KOPT-K1 (cell line): Measurements from ENCODE around the gene MUC21.
"Not testable (repeated sequence)": the region's sequence is repeated elsewhere in the genome, so short reads cannot be mapped to it uniquely, and the experiment has no call there.

Experiments used
- H3K27ac ChIP-seq: fragments of 200-600 bp; sonication (generic); 2 replicates; pipeline ENCODE4 v1.5.1; 2016; ENCODE audit warnings: antibody characterized with exemption, mild to moderate bottlenecking, low read depth, low read length; ENCODE audit not compliant: poor library complexity, severe bottlenecking
- H3K36me3 ChIP-seq: fragments of 200-600 bp; sonication (generic); 2 replicates; pipeline ENCODE4 v1.5.1; 2017; ENCODE audit warnings: antibody characterized with exemption, mild to moderate bottlenecking, low read length, moderate library complexity; ENCODE audit not compliant: insufficient read depth
- H3K9me3 ChIP-seq: fragments of 200-600 bp; sonication (generic); 2 replicates; pipeline ENCODE4 v1.5.1; 2017; ENCODE audit warnings: antibody characterized with exemption, low read length, mild to moderate bottlenecking; ENCODE audit not compliant: insufficient read depth, poor library complexity, severe bottlenecking

Gene MUC21

GRCh38 chr6:30960907-30961673 is 22.4 kb upstream of the MUC21 start:
- no peaks in the 10 kb centered on the region for H3K9me3 ChIP-seq
- no peak overlapping the region for H3K27ac ChIP-seq
- no peaks in the 10 kb centered on the region for H3K36me3 ChIP-seq

DNA sequence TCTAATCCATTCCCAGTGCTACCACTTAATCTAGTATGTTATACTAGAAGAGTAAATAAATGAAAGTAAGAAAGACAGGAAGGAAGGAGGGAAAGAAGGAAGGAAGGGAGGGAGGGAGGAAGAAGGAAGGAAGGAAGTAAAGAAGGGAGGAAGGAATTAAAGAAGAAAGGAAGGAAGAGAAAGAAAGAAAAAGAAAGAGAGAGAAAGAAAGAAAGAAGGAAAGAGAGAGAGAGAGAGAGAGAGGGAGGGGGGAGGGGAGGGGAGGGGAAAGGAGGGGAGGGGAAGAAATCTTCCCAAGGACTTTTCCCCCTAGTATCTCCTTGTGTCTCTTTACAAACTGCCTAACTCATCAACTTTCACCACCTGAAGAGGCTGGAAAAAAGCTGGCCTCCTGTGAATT is 20.8 kb upstream of the MUC21 start:
- Histone ChIP-seq H3K9me3 (no peaks in the 10 kb centered on the region), H3K27ac (no peak overlapping the region), H3K36me3 (no peaks in the 10 kb centered on the region)

- H3K36me3 ChIP-seq: no peaks in the 10 kb centered on the region
- no peak overlapping the region for H3K27ac ChIP-seq
- no peaks in the 10 kb centered on the region for H3K9me3 ChIP-seq
Measured at GRCh38 chr6:30963641-30964040, 19.9 kb upstream of the MUC21 start.

- Histone ChIP-seq H3K36me3 (no peaks in the 10 kb centered on the region), H3K27ac (no peak overlapping the region), H3K9me3 (no peaks in the 10 kb centered on the region)
Measured at GRCh38 chr6:30964075-30964474, 19.4 kb upstream of the MUC21 start.

GRCh38 chr6:30965140-30965601 is 18.3 kb upstream of the MUC21 start:
- H3K36me3 ChIP-seq: no peaks in the 10 kb centered on the region
- no peaks in the 10 kb centered on the region for H3K9me3 ChIP-seq

GRCh38 chr6:30966154-30966553 is 17.4 kb upstream of the MUC21 start:
- H3K9me3 ChIP-seq: no peaks in the 10 kb centered on the region
- no peak overlapping the region for H3K27ac ChIP-seq
- H3K36me3 ChIP-seq: no peaks in the 10 kb centered on the region

More at GRCh38 chr6:30965140-30965601, 18.3 kb upstream of the MUC21 start:
- no peak overlapping the region for H3K27ac ChIP-seq

- H3K36me3 ChIP-seq, H3K27ac ChIP-seq, H3K9me3 ChIP-seq: not testable (repeated sequence)
Measured at GRCh38 chr6:30969171-30969570, 14.3 kb upstream of the MUC21 start.

DNA sequence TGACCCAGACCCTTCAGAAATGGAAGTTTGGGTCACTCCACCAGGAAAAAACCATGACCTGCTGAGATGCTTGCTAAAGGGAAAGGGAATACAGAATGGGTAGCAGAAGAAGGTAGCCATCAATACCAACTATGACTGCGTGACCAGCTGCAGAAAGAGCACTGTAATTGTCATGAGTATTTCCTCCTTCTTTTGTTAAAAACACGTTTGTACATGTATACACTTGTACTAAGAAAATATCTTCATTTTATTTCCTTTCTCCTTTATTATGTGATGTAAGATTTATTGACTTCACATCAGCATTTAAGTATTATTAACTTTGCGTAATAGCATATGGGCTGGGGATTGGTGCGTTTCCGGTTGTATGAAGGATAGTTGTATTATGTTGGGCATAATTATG is 12.6 kb upstream of the MUC21 start:
- Histone ChIP-seq H3K9me3 (no peaks in the 10 kb centered on the region), H3K27ac (no peak overlapping the region), H3K36me3 (no peaks in the 10 kb centered on the region)

DNA sequence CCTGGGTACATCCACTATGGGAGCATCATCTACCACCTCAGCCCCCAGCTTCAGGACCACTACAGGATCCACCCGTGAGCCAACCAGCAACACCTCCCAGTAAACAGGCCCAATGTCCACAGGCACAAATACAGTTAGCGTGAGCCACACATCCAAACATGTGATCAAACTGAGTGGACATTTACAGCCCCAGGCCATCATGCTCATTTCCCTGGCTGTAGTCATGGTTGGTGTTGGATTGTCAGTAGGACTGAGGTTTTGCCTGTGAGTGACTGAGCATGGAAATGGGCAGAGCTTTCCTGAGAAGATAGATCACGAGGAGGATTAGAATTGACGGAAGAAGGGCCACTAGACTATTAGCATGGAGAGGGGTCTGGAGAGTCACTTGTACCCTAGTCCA is 10.7 kb upstream of the MUC21 start:
- Histone ChIP-seq H3K36me3 (no peaks in the 10 kb centered on the region), H3K27ac (no peak overlapping the region), H3K9me3 (no peaks in the 10 kb centered on the region)

DNA sequence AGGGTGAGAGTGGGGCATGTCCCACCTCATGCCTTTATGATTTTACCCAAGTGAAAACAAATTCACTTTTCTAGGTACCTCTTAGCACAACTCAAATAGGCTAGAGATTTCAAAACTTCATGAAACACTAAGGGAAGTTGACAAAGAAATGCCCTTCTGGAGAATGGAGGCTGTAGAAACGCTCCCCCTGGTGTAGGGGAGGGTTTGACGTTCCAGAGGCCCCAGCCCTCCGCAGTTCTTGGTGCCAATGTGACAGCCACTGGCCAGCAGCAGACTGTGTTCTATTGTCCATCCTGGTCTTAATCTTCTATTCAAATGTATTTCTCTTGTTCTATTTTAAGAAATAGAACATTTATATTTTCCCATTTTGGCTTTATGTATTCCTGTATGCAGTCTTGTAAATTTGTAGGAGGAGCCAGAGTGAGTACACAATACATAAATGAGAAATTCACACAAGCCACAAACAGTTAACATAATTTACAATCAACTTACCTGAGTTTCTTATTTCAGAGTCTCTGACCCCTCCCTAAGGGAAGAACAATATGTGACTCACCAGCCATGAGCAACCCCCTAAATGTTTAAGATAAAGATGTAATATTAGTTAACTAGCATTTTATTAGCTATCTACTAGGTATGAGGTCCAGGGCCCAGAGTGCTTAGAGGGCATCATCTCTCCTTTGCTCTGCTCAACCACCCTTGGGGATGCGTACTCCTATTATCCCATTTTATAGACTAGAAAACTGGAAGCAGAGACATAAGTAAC is 8.8 kb upstream of the MUC21 start:
- H3K36me3 ChIP-seq: no peaks in the 10 kb centered on the region
- H3K9me3 ChIP-seq: no peaks in the 10 kb centered on the region
- no peak overlapping the region for H3K27ac ChIP-seq

DNA sequence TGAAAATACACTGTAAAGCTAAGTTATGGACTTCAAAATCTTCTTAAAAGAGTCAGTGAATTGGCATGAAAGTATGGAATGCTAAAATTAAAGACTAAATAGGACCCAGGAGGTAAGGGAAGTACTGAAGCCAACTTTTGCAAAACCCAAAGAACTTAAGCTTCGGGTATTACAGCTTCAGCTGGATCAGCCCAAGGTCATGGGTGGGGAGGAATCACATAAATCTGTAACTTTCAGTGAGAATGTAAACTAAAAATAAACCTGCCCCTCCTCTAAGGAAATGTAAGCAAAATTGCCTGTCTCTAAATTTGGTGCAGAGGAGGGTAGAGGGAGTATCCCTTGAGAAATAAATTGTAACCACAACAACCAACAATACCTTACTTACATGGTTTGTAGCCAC is 4.4 kb upstream of the MUC21 start:
- Histone ChIP-seq H3K27ac (no peak overlapping the region), H3K9me3 (no peaks in the 10 kb centered on the region), H3K36me3 (no peaks in the 10 kb centered on the region)

DNA sequence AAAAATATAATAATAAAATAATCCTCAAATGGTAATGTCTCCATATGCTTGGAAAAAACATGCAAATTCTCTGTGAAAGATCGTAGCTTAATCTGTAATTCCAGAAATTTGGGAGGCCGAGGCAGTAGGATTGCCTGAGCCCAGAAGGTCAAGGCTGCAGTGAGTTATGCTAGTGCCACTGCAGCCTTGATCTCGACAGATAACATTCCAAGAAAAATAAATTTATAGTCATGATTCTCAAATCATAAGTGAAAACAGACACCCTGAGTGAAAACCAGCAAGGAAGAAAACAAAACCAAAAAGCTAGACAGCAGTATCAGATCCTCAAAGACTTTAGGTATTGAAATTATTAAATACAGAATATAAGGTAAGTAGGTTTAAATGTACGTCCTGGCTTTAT is 3.8 kb upstream of the MUC21 start:
- H3K9me3 ChIP-seq: no peaks in the 10 kb centered on the region
- no peak overlapping the region for H3K27ac ChIP-seq
- H3K36me3 ChIP-seq: no peaks in the 10 kb centered on the region

- H3K36me3 ChIP-seq: no peaks in the 10 kb centered on the region
- H3K27ac ChIP-seq: no peak overlapping the region
- no peaks in the 10 kb centered on the region for H3K9me3 ChIP-seq
Measured at GRCh38 chr6:30981942-30982772, 1.4 kb upstream of the MUC21 start.

- H3K27ac ChIP-seq: no peak overlapping the region
- H3K9me3 ChIP-seq: no peaks in the 10 kb centered on the region
- H3K36me3 ChIP-seq: no peaks in the 10 kb centered on the region
Measured at GRCh38 chr6:30985490-30985889, 2.0 kb downstream of the MUC21 start.

DNA sequence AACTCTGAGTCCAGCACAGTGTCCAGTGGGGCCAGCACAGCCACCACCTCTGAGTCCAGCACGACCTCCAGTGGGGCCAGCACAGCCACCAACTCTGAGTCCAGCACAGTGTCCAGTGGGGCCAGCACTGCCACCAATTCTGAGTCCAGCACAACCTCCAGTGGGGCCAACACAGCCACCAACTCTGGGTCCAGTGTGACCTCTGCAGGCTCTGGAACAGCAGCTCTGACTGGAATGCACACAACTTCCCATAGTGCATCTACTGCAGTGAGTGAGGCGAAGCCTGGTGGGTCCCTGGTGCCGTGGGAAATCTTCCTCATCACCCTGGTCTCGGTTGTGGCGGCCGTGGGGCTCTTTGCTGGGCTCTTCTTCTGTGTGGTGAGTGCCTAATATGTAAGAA is 3.8 kb downstream of the MUC21 start:
- Histone ChIP-seq H3K27ac (no peak overlapping the region), H3K9me3 (no peaks in the 10 kb centered on the region), H3K36me3 (no peaks in the 10 kb centered on the region)
